NCI-H2107 treated with DMSO at 0.1 percent for 48 hours (cell line): ENCODE data around the gene DNAJB14.

Experiments used
- DNase-seq: peaks from one replicate; lab custom pipeline; 2025; ENCODE audit not compliant: unreplicated experiment; lab: John Stamatoyannopoulos, UW

The DNAJB14 gene

GRCh38 chr4:99872570-99872969 lies 73.8 kb downstream of the DNAJB14 start:
- no peak for DNase-seq

- DNase-seq: no peak
Measured at GRCh38 chr4:99868126-99868596, 78.3 kb downstream of the DNAJB14 start.

- no peak for DNase-seq
Measured at GRCh38 chr4:99863804-99864203, 82.6 kb downstream of the DNAJB14 start.

GRCh38 chr4:99861120-99861905 lies 85.1 kb downstream of the DNAJB14 start:
- no peak for DNase-seq

GRCh38 chr4:99860521-99860920 lies 85.9 kb downstream of the DNAJB14 start:
- no peak for DNase-seq

GRCh38 chr4:99859618-99860017 lies 86.8 kb downstream of the DNAJB14 start:
- no peak for DNase-seq

- no peak for DNase-seq
Measured at GRCh38 chr4:99857307-99857706, 89.1 kb downstream of the DNAJB14 start.

GRCh38 chr4:99856166-99856565 lies 90.3 kb downstream of the DNAJB14 start:
- no peak for DNase-seq

- DNase-seq: no peak
Measured at GRCh38 chr4:99855678-99856077, 90.7 kb downstream of the DNAJB14 start.

GRCh38 chr4:99853999-99854398 lies 92.4 kb downstream of the DNAJB14 start:
- DNase-seq: peak; percentile 10

GRCh38 chr4:99853190-99853589 lies 93.2 kb downstream of the DNAJB14 start:
- DNase-seq: no peak

- DNase-seq: no peak
Measured at GRCh38 chr4:99852199-99852749, 94.1 kb downstream of the DNAJB14 start.

- DNase-seq: no peak
Measured at GRCh38 chr4:99848591-99849001, 97.8 kb downstream of the DNAJB14 start.

GRCh38 chr4:99847362-99847976 lies 98.9 kb downstream of the DNAJB14 start:
- DNase-seq: no peak

- no peak for DNase-seq
Measured at GRCh38 chr4:99846891-99847290, 99.5 kb downstream of the DNAJB14 start.
